RPMI8226 (cell line): ENCODE results near the gene CTDSP2.
"Not testable (repeated sequence)": the region's sequence is repeated elsewhere in the genome, so short reads cannot be mapped to it uniquely, and the experiment has no call there.

Experiments used
- DNase-seq: peaks from one replicate; pipeline ENCODE4 v3.0.0-alpha.2; 2015

The CTDSP2 gene

GRCh38 chr12:57881035-57881434, 34.5 kb upstream of the CTDSP2 start:
- not testable (repeated sequence) for DNase-seq

- DNase-seq = no peak
These were observed 31.3 kb upstream of the CTDSP2 start for GRCh38 chr12:57877876-57878275.

DNA sequence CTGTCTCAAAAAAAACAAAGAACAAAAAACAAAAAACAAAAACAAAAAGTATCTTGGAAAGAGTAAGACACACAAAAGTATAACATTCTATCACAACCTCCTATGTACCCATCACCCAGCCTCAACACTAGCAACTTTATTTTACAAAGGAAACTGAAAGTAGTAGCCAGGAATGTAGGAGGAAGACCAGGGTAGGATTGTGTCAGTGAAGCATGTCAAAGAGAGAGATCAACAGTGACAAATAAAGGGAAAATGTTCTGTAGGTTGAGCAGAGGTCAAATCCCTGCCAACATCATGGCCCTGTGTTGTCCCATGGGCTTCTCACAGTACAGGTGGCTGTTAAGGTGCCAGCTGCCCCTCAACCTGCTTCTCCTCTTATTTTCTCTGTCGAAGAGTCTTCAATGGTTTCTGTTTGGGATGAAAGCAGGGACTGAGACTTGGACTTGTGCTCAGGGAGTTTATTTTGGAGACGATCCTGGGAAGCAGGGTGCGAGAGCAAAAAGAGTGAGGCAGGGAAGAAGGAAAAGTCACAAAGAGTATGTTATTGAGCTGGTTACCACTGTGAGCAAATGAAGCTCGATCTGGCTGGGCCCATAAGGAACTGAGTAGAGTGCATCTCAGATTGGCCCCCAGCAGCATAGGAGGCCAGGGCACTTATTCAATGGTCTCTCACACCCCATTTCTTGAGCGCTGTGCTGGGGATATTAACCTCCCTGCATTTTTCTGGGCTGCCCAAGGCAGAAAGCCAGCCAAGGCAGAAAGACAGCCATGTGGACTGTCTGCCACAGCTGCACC, 29.4 kb upstream of the CTDSP2 start:
- DNase-seq = no peak

DNA sequence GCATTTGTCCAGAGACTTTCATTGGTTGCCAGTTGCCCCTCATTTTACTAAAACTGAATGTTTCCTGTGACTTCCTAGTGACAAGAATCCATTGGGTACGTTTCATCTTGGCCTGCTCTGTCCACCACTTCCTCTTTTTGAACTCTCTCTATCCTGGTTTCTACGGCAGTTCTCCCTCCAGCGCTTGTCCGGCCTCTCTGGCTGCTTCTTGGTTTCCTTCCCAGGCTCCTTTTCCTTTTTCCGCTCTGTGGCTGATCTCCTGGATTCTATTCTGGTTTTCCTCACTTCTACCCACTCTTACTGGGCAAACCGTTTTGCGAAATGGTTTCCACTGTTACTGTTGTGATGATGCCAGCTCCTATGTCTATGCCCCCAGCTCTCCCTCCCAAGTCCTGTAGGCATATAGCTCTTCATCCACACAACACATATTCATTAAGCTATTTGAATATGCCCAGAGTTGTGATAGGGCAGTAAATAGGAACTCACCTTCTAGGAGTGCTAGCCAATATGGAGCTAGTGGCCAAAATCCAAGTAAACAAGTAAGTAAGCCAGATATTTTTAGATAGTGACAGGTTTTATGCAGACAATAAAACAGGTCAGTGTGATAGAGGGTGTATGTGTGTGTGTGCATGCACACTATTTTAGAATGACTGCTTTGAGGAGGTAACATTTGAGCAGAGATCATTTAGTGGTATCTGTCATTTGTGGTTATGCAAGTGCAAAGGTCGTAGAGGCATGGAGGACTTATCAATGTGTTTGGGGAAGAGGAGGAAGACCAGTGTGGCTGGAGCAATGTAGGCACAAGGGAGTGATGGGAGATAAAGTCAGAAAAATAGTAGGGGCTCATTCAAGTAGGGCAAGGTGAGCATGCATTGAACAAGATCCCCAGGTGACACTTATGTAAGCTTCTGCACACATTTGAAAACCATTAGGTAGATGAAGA, 27.9 kb upstream of the CTDSP2 start:
- DNase-seq = no peak

DNA sequence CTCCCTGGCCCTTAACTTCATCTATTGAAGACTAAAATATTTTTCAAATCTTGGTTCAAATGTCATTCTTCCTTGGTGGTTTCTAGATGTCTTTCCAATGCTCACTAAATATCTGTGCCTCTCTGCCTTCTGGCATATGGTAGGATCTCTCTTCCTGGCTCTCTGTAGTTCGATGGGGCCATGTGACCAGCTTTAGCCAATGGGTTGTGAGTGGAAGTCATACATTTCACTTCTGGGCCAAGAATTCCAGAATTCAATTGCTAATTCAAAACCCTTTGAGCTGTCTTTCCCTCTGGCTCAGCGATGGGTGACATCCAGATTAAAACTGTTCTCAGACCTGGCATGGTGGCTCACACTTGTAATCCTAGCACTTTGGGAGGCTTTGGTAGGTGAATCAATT, 25.8 kb upstream of the CTDSP2 start:
- DNase-seq = no peak

DNA sequence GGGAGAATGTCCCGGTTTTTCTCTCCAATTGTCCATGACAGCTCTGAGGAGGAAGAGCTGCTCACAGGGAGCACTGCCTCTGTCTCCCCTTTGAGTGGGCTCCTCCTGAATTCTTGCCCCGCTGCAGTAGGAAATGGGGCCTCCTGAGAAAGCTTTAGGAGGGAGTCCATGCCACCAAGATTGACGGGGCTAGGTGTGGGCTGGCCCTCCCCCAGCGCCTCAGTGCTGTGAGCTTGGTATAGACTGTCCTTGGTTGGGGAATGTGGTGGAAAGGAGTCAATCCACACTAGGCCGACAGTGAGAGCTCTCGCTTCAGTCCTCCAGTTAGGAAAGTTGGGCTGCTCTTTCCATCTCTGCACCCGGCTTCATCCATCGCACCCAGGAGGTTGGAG, 23.4 kb upstream of the CTDSP2 start:
- no peak for DNase-seq

DNA sequence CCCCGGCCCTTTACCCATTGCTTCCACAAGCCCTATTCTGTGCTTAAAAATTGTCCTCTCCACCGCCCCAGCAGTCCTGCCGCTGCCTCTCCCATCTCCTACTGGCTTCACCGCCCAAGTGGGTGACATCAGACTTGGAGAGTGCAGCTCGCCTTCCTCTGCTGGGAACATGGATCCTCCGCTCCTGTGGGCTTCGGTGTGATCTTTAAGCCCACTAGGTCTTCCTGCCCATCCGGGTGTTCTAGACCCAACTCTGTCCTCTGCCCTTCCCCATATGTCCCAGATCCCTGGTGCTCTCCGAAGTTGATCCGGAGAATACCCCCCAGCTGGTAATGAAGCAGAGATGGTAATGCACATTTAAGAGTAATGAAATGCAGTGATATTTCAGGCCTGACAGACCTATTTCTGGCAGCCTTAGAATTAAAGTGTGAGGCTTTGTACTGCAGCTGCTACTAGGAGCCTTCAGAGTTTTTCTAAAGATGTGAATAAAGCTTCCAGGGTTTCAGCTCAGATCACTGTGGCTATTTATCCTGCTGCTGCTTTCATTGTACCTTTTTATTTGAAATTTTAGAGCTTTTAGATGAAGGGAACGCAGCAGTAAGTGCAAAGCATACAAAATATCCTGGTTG, 22.9 kb upstream of the CTDSP2 start:
- DNase-seq = no peak

DNA sequence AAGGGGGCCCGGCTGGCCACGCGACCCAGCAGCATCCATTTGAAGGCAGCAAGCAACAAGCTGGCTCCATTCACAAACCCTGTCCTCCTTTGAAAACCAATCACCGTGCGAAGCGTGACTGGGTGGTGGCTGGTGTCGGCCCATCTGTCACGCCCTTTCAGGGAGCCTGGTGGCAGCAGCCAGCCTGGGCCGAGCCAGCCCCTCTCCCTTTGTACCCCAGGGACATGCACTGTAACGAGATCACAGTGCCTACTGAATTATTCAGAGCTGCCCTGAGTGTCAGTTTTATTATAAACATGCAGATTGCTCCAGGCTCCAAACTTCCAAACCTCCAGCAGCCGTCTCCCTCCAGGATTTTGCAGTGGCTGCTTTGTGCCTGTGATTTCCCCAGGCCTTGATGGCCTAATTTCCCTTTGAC, 22.3 kb upstream of the CTDSP2 start:
- DNase-seq = no peak

DNA sequence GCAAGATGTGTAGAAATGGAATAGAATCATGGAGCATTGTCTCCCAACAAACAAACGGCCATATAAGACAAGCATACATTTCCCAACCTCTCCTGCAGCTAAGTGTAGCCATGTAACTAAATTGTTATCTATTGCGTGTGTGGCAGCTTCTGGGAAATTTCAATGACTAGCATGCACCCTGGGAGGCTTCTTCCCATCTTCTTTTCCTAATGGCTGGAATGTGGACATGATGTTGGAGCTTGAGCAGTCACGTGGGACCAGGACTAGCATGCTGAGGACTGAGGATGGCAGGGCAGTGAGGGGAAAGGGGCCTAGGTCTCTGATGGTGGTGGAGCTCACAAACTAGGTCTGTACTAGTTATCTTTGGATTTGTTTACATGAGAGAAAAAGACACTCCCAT, 21.7 kb upstream of the CTDSP2 start:
- DNase-seq = no peak

DNA sequence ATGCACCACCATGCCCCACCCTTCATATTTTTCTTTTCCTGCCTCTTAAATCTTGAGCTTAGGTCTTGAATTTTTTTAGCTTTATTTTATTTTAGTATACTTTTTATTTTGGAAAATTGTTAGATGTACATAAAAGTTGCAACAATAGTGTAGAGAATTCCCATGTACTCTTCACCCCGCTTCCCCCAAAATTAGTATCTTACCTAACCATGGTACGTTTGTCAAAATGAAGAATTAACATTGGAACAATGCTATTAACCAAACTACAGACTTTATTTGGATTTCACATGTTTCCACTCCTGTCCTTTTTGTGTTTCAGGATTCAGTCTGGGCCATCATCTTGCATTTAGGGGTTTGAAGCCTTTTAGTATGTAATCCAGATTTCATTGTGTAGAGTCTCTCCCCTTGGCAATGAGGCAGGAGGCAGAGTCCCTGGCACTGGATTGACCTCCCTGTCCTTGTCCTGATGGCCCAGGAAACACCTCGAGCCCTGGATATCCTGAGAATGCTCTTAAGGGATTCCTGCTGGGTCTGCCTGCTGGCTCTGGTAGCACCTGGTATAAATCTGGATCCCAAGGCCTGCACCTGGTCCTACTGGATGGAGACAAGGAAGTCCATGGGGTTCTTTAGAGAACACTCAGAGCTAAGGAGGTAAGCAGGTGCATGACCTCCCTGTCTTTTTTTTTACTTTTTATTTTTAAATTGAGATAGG, 19.9 kb upstream of the CTDSP2 start:
- DNase-seq = no peak

- DNase-seq = peak; percentile 57
These were observed 18.7 kb upstream of the CTDSP2 start for GRCh38 chr12:57865084-57865751.

- no peak for DNase-seq
These were observed 18.0 kb upstream of the CTDSP2 start for GRCh38 chr12:57864442-57865083.

DNA sequence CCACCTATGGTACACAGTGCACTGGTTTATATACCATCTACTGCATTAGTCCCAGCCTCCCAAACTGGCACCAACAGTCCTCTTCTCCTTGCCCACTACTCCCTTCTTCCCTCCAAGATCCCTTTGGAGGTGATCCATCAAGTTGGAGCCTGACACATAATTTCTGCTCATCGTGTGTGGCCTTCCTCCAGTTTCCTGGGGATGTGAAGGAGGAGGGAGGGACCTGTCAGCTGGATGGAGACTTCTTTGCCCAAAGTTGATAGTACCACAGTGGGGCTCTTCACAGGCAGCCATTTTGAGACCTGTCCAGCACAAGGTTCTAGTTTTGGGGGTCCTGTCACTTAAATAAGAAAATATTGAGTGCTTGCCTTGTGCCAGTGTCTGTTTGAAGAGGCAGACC, 17.1 kb upstream of the CTDSP2 start:
- no peak for DNase-seq

DNA sequence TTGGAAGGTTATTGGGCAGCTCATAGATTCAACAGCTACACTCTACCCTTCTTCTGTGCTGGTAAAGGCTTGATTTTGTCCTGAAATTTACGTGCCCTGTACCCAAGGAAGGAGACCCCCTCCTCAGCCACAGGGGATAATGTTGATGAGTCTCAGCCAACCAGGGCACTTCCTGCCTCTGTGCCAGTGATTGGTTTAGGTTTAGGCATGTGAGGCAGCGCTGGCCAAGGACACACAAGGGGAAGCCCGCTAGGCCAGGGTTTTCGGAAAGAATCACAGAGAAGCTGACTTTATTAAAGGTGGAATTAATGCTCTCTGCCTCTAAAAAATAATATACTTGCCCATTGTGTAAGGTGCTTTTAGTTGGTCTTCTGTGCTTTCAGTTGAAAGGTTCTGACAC, 15.4 kb upstream of the CTDSP2 start:
- no peak for DNase-seq

DNA sequence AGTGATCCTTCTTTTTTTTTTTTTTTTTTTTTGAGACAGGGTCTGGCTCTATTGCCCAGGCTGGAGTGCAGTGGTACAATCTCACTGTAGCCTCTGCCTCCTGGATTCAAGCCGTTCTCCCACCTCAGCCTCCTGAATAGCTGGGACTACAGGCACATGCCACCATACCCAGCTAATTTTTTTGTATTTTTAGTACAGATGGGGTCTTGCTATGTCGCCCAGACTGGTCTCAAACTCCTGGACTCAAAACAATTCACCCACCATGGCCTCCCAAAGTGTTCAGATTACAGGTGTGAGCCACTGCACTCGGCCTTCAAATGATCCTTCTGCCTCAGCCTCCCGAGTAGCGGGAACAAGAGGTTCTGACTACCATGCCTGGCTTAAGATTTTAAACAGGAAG, 14.4 kb upstream of the CTDSP2 start:
- not testable (repeated sequence) for DNase-seq

- no peak for DNase-seq
These were observed 12.6 kb upstream of the CTDSP2 start for GRCh38 chr12:57859121-57859520.

DNA sequence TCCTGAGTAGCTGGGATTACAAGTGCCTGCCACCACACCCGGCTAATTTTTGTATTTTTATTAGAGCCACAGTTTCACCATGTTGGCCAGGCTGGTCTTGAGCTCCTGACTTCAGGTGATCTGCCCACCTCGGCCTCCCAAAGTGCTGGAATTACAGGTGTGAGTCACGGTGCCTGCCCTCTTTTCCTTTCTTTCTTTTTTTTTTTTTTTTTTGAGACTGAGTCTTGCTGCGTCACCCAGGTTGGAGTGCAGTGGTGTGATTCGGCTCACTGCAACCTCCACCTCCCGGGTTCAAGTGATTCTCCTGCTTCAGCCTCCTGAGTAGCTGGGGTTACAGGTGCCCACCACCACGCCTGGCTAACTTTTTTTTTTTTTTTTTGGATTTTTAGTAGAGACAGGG, 11.6 kb upstream of the CTDSP2 start:
- DNase-seq = not testable (repeated sequence)

GRCh38 chr12:57854965-57855364, 8.4 kb upstream of the CTDSP2 start:
- no peak for DNase-seq

GRCh38 chr12:57853864-57854556, 7.5 kb upstream of the CTDSP2 start:
- no peak for DNase-seq

- no peak for DNase-seq
These were observed 6.3 kb upstream of the CTDSP2 start for GRCh38 chr12:57852620-57853500.
